ENCODE results near the gene FAM209B. TPM values are rescaled to one million over a fixed set of nuclear protein-coding genes. Genes with fewer than 3 reads are reported as not detected.

FAM209B gene
- polyA plus RNA-seq, 3 donors: 0.66 to 1.6 (median 0.84) TPM

GRCh38 chr20:56511926-56512325, 21.1 kb upstream of the FAM209B start:
- H3K27me3 ChIP-seq (ENCODE audit: control insufficient read depth in 2 of 2, insufficient read depth in 2 of 2, low read length in 2 of 2): no peaks in the 10 kb centered on the region
- H3K4me1 ChIP-seq (ENCODE audit: control insufficient read depth in 1 of 2, insufficient read depth in 2 of 2, low read length in 2 of 2): no peaks in the 10 kb centered on the region
- H4K20me1 ChIP-seq (ENCODE audit: insufficient read depth, low read length): peaks cover 50% of the 10 kb centered on the region
- peaks cover 64 to 82% of the 10 kb centered on the region in 2 donors for H3K36me3 Mint-ChIP-seq
- H3K9ac ChIP-seq (ENCODE audit: insufficient read depth, low read length, poor library complexity, severe bottlenecking): no peak overlapping the region
- peaks cover 0 to 1% (median 0%) of the 10 kb centered on the region in 3 donors for H3K27me3 Mint-ChIP-seq (ENCODE audit: low read depth in 3 of 3)
- no peaks in the 10 kb centered on the region for H3K9me3 ChIP-seq (replicated peaks in 1 of 2; ENCODE audit: control insufficient read depth in 1 of 2, insufficient read depth in 1 of 2, low read length in 2 of 2)
- no peak overlapping the region for H2AFZ ChIP-seq (ENCODE audit: insufficient read depth, low read depth, low read length, poor library complexity, severe bottlenecking)
- H3K27ac Mint-ChIP-seq: peak overlapping the region in 1 of 7 donors; percentile 41
- no peak for TF ChIP-seq CTCF (IDR thresholded peaks at IDR 0.05)
- no peak for DNase-seq
- intact Hi-C loops (cut with micrococcal nuclease): no loop called here
- WGBS (ENCODE audit: insufficient coverage): 100% methylated on average over 7 of the region's 10 CpGs
- H3K9me3 Mint-ChIP-seq: no peaks in the 10 kb centered on the region
- peaks cover 53 to 89% of the 10 kb centered on the region in 2 donors for H3K36me3 ChIP-seq (replicated peaks in 1 of 2; ENCODE audit: control insufficient read depth in 1 of 2, insufficient read depth in 2 of 2, low read length in 2 of 2)
- no peaks in the 10 kb centered on the region for H3K4me1 Mint-ChIP-seq
- H3K4me2 ChIP-seq (replicated peaks; ENCODE audit: extremely low read depth, low read length, poor library complexity, severe bottlenecking): no peak overlapping the region
- no peak overlapping the region for H3K4me3 ChIP-seq (replicated peaks in 1 of 3; ENCODE audit: low read depth in 2 of 3, low read length in 3 of 3)
- H3K27ac ChIP-seq (ENCODE audit: low read depth in 1 of 2, low read length in 2 of 2): no peak overlapping the region
- no peak overlapping the region for H3K4me3 Mint-ChIP-seq
- H3K79me2 ChIP-seq (ENCODE audit: insufficient read depth, low read length): peaks cover 3% of the 10 kb centered on the region

GRCh38 chr20:56513161-56514150, 19.6 kb upstream of the FAM209B start:
- Histone ChIP-seq H3K27me3 (ENCODE audit: control insufficient read depth in 2 of 2, insufficient read depth in 2 of 2, low read length in 2 of 2) (no peaks in the 10 kb centered on the region), H3K27ac (ENCODE audit: low read depth in 1 of 2, low read length in 2 of 2) (no peak overlapping the region), H3K9ac (ENCODE audit: insufficient read depth, low read length, poor library complexity, severe bottlenecking) (no peak overlapping the region), H3K4me1 (ENCODE audit: control insufficient read depth in 1 of 2, insufficient read depth in 2 of 2, low read length in 2 of 2) (no peaks in the 10 kb centered on the region), H3K4me3 (replicated peaks in 1 of 3; ENCODE audit: low read depth in 2 of 3, low read length in 3 of 3) (no peak overlapping the region), H2AFZ (ENCODE audit: insufficient read depth, low read depth, low read length, poor library complexity, severe bottlenecking) (no peak overlapping the region), H4K20me1 (ENCODE audit: insufficient read depth, low read length) (peaks cover 35% of the 10 kb centered on the region), H3K79me2 (ENCODE audit: insufficient read depth, low read length) (peaks cover 1% of the 10 kb centered on the region), H3K4me2 (replicated peaks; ENCODE audit: extremely low read depth, low read length, poor library complexity, severe bottlenecking) (no peak overlapping the region), H3K36me3 (replicated peaks in 1 of 2; ENCODE audit: control insufficient read depth in 1 of 2, insufficient read depth in 2 of 2, low read length in 2 of 2) (peaks cover 65 to 89% of the 10 kb centered on the region in 2 donors), H3K9me3 (replicated peaks in 1 of 2; ENCODE audit: control insufficient read depth in 1 of 2, insufficient read depth in 1 of 2, low read length in 2 of 2) (peaks cover 5 to 6% of the 10 kb centered on the region in 2 donors)
- Mint-ChIP-seq H3K36me3 (peaks cover 70 to 85% of the 10 kb centered on the region in 2 donors), H3K4me3 (no peak overlapping the region), H3K4me1 (no peaks in the 10 kb centered on the region), H3K9me3 (peaks cover 4 to 8% (median 7%) of the 10 kb centered on the region in 7 donors), H3K27me3 (ENCODE audit: low read depth in 3 of 3) (peaks cover 0 to 1% (median 0%) of the 10 kb centered on the region in 3 donors), H3K27ac (no peak overlapping the region)
- DNase-seq: no peak
- 97% methylated on average over 21 of the region's 22 CpGs for WGBS (ENCODE audit: insufficient coverage)
- no peak for TF ChIP-seq CTCF (IDR thresholded peaks at IDR 0.05)
- intact Hi-C loops (cut with micrococcal nuclease): no loop called here

Measured in CD14-positive monocyte (primary cell).